GM21619 (cell line): ENCODE data around the gene NUP42.
"Not testable (repeated sequence)": the region's sequence is repeated elsewhere in the genome, so short reads cannot be mapped to it uniquely, and the experiment has no call there.

Experiments used
- ATAC-seq: cut with Tn5 transposase; IDR thresholded peaks from one replicate; pipeline ENCODE4 v1.9.1; 2021; ENCODE audit not compliant: unreplicated experiment

Gene NUP42, protein sequence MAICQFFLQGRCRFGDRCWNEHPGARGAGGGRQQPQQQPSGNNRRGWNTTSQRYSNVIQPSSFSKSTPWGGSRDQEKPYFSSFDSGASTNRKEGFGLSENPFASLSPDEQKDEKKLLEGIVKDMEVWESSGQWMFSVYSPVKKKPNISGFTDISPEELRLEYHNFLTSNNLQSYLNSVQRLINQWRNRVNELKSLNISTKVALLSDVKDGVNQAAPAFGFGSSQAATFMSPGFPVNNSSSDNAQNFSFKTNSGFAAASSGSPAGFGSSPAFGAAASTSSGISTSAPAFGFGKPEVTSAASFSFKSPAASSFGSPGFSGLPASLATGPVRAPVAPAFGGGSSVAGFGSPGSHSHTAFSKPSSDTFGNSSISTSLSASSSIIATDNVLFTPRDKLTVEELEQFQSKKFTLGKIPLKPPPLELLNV

DNA sequence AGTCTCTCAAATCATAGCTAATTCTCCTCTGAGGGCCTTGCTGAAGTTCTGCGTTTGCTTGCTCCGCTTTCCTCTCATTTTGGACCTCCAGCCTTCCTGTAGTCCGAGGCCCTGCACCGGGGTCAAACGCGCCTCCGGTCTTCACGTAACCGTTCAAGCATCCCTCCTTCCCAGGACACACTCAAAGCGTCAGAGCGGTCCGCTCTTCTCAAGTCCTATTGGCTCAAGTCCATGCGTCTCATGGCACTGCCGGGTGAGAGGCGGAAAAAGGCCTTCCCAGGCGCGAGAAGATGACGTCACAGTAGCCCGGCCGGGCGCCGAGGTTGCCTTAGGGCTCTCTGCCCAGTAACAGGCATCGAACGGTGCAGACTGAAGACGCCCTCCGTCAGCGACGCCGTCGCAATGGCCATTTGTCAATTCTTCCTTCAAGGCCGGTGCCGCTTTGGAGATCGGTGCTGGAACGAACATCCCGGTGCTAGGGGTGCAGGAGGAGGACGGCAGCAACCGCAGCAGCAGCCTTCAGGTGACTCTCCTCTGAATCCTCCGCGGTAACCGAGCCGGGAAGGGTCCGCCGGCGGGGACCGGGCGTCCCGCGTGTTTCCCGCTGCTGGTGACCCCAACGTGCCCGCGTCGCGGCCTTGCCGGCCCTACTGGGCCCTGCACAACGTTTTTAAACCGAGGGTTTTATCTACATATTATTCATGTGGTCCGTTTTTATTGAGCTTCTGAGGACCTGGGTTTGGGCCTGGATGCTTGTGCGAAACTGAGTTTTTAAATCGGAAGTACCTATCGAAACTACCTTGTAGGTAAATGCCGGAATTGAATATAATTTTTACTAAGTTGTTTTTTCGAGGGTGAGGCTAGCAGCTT lies at the start of gene NUP42:
Gene NUP42 (plus strand): TSS at position 365 of the 870 bp plus-strand sequence. CDS start 38 bp downstream, at position 403.
- peak; percentile 97 for ATAC-seq

DNA sequence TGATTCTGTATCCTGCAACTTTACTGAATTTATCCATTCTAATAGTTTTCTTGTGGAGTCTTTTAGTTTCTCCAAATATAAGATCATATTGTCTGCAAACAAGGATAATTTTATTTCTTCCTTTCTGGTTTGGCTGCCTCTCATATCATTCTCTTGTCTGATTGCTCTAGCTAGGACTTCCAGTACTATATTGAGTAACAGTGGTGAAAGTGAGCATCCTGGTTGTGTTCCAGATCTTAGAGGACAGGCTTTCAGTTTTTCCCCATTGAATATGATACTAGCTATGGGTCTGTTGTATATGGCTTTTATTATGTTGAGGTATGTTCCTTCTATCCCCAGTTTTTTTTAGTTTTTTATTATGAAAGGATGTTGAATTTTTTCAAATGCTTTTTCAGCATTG lies 48.1 kb upstream of the NUP42 start:
- ATAC-seq = no peak

DNA sequence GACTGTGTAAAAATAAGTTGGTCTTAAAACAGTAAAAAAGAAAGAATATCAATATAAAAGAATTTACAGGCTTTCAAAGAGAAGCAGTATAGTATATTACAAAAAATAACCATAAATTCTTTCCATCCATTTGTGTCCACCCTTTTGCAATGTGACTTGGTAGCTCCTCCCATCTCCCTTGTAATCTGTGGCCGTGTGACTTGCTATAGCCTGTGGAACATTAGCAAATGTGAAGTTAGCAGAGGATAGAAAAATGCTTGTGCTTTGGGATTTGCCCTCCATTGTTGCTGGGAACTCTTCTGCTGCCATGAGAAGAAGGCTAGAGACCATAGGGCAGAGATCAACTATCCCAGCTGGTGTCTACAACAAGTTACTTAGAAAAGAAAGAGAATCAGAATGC lies 46.1 kb upstream of the NUP42 start:
- no peak for ATAC-seq

DNA sequence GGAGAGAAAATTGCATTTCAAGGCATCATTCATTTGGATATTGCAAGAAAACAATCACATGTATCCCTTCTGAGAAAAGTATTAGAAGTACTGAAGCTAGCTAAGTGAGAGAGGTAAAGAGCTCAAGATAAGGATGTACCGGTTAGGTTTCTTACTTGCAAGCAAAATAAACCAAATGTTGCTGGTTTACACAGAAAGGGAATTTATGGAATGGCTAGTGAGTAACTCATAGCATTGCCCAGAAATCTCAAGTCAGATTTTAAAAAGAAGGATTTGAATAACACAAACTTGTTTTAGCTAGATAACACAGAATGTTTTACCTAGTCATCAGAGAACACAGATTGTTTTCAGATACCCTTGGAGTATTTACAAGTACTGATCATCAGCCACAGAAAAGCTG lies 45.6 kb upstream of the NUP42 start:
- no peak for ATAC-seq

DNA sequence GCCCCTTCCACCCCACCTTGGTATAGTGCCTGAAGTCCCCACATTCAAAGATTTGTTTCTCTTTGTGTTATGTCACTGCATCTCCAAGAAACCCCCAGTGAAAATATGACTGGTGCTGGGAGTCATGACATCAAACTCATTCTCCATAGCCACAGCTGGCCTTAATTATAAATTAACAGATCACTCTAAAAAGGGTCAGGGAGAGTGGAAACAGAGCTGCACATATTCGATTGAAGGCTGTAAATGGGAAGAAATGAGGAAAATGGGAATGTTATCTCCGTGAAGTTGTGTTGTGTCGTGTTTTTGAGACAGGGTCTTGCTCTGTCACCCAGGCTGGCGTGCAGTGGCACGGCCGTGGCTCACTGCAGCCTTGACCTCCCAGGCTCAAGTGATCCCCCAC lies 24.2 kb upstream of the NUP42 start:
- ATAC-seq = no peak

DNA sequence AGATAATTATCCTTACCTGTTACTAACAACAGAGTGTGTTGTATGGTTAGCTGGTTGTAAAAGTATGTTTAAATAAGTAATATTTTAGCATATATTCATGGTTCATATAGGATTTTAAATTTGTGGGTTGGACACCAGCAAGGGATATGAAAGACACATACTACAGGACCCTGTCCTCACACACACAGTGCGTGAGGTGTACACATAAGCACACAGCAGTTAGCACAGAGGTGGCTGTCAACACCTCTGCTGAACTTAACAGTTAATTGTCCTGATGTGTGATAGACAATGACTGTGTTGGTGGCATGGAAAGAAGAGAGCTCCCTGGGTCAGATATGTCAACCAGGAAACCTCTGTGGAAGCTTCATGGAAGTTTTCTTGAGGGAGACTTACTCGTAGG lies 23.3 kb upstream of the NUP42 start:
- ATAC-seq = no peak

DNA sequence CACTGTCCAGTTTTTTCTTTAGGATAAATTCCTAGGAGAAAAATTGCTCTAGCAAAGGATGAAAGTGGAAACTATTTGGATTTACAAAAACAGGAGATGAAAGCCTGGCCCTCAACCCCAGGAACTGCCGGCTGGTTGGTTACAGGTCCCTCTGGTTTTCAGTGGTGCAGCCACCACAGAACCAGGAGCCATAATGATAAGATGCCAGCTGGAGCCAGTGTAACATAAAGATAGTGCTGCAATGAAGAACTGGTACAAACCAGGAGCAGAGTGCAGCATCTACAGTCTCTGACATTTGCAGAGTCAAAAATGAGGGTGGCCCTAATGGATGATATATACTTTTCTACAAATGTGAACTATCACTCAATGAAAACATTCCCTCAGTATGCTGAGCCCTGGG lies 20.4 kb upstream of the NUP42 start:
- no peak for ATAC-seq

DNA sequence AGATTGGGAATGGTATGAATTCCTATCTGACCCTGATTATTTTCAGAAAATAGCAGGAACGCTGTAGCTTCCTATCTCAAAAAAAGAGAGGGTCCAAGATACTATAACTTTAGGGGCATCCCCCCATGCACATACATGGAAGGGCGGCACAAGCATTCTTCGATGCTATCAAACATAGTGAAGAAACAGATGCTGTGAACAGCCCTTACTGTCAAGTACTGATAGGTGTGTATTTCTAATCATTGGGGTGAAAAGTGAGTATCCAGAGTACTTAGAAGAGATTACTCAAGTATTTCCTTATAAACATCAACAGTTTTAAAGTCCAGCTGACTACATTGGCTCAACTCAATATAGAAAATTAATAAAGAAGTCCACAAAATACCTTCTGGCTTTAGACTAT lies 17.0 kb upstream of the NUP42 start:
- no peak for ATAC-seq

DNA sequence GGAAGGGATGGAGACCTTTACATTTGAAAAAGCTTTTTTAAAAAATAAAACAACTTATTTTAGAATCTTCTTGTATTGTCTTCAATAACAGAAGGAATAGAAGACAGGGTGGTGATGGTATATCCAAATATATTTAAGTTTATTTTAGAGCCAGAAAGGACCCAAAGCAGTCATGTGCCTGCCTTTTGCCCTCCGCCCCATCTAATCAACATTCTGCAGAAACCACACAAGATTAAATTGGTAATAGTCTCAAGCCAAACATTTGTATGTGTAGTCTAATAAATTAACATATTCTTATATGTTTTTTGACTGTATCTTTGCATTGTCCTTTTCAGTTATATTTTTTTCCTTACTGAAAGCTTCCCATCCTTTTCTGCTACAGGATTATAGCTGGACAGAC lies 16.5 kb upstream of the NUP42 start:
- ATAC-seq = no peak

DNA sequence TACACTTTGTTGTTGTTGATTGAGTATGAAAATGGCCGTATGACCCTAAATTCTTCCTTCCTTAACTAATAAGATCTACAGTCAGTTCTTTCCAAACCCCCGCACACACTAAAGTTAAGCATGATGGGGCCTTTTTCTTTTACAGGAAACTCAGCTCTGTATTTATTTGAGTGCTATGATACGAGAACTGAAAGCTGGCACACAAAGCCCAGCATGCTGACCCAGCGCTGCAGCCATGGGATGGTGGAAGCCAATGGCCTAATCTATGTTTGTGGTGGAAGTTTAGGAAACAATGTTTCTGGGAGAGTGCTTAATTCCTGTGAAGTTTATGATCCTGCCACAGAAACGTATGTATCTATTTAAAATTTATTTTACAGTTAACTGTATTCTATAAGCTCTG lies 14.2 kb upstream of the NUP42 start:
- no peak for ATAC-seq

DNA sequence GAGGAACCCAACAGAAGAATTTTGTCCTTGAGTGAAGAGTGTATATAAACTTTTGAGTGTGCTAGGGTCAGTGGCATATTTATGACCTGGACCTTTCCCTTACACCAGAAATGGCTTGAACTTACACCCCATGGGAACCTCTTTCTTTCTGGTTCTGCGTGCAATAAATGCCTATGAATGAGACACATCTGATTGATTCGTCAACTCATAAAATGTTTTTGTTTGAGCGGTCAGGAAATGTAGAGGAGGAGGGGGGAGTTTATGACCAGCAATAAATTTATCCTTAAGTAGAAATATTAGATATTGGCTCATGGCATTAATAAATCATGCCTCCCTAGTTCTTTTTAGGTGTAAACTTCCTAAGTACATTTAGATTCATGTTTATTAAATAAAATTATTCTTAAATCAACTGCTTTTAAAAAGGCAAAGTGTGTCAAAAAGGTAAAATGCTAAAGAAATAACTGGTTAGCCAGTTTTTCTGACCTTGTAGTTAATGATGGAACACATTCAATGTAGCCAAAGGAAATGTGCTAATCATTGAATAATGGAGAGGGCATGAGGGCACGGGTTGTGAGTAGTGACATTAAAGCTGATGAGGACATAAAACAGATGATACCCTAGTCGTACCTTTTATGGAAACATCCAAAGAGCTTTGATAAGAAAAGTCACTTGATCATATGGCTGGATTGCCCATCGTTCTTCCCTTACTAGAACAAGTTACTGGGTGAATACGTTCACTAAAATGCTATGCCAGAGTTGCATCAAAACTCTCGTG lies 13.6 kb upstream of the NUP42 start:
- ATAC-seq = no peak

DNA sequence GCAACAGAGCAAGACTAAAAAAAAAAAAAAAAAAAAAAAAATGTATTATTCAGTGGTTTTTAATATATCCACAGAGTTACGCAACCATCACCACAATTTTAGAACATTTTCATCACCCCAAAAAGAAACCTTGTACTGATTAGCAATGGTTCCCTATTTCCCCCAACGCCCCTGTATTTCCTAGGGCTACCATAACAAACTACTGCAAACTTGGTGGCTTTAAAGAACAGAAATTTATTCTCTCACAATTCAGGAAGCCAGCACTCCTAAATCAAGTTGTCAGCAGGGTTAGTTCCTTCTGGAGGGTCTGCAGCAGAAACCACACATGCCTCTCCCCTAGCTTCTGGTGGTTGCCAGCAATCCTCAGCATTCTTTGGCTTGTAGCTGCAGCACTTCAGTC lies 5.9 kb upstream of the NUP42 start:
- ATAC-seq = no peak

DNA sequence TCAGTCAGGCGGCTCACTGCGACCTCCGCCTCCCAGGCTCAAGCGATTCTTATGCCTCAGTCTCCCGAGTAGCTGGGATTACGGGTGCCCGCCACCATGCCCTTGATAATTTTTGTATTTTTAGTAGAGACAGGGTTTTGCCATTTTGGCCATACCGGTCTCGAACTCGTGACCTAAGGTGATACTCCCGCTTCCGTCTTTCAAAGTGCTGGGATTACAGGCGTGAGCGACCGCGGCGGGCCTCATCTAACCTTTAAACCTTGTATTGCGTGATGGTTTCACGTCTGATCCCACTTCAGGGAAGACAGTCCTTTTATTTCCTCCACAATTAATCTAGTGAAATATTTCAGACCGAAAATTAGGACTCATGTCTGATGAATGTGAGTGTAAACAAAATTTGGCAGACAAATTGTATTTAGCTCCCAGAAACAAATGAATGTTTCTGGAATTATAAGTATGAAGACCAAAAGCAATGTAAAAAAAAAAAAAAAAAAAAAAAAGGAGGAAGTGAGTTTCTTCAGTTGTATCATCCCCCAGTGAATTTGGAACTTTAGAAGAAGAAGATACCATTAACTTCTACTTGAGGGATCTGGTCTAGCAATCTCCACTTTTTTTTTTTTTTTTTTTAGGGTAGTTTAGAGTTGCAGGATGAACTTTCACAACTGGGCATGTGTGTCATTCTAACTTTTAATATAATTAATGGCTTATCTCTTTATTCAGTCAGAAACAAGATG lies 1.6 kb downstream of the NUP42 start:
- ATAC-seq = no peak

DNA sequence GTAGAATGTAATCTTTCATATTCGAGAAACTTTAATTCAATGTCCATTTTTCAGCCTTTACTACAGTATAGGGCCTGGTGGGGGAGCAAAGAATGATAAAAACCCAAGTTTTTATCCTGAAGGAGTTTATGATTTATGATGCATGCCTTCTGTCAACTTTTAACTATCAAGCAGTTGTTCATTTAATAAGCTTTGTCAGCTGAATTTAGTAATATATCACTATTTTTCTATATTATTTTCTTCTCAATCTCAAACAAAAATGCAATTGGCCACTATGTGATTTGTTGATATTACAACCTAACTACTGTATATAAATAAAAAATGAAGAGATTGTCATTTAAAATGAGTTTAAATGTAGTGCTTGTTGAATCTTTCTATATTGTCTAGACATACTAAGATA lies 2.4 kb downstream of the NUP42 start:
- ATAC-seq = no peak

DNA sequence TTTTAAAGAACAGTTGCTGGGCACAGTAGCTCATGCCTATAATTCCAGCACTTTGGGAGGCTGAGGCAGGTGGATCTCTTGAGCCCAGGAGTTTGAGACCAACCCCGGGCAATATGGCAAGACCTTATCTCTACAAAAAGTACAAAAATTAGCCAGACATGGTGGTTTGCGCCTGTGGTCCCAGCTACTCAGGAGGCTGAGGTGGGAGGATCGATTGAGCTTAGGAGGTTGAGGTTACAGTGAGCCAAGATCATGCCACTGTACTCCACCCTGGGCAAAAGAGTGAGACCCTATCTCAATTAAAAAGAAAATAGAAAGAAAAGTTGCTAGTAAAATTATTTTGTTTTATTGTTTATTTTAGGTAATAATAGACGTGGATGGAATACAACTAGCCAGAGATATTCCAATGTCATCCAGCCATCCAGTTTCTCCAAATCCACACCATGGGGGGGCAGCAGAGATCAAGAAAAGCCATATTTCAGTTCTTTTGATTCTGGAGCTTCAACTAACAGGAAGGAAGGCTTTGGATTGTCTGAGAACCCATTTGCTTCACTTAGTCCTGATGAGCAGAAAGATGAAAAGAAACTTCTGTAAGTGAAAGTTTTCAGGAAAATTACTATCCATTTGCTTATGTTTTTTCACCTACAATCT lies 3.0 kb downstream of the NUP42 start:
- no peak for ATAC-seq

DNA sequence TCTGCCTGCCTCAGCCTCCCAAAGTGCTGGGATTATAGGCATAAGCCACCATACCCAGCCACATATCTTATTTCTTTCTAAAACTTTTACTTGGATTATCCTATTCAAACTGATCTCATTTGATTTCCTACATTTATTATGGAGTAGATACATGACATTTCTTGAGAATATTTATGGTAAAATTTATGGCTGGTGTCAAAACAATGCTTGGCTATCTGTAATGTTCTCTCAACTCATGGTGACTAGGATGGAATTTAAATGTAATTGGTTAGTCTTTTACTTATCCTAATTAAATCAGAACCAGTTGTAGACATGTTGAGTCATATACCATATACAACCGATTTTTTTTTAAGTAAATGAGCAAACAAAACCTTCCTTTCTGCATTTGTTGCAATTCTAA lies 4.1 kb downstream of the NUP42 start:
- ATAC-seq = no peak

DNA sequence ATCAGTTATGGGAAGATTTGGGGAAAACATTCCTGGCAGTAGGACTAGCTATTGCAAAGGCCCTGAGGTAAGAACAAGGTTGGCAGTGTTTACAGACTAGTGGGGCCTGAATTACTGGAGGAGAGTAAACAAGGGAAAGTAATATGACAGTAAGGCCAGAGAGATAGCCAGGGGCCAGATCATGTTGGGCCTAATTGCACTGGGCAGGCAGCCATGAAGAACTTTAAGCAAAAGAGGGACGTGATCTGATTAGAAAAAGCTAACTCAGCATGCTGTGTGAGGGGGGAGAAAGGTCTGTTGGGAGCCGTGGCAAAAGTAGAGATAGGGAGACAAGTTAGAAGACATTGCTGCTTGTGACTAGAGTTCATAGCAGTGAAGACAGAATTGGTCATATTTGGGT lies 9.2 kb downstream of the NUP42 start:
- ATAC-seq = no peak

DNA sequence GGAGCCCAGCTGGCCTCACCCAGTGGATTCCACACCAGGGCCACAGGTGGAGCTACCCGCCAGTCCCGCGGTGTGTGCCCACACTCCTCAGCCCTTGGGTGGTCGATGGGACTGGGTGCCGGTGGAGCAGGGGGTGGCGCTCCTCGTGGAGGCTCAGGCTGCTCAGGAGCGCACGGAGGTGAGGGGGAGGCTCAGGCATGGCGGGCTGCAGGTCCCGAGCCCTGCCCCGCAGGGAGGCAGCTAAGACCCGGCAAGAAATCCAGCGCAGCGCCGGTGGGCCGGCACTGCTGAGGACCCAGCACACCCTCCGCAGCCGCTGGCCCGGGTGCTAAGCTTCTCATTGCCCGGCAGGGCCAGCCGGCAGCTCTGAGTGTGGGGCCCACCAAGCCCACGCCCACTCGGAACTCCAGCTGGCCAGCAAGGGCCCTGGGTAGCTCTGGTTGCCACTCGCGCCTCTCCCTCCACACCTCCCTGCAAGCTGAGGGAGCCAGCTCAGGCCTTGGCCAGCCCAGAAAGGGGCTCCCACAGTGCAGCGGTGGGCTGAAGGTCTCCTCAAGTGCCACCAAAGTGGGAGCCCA lies 11.9 kb downstream of the NUP42 start:
- not testable (repeated sequence) for ATAC-seq

DNA sequence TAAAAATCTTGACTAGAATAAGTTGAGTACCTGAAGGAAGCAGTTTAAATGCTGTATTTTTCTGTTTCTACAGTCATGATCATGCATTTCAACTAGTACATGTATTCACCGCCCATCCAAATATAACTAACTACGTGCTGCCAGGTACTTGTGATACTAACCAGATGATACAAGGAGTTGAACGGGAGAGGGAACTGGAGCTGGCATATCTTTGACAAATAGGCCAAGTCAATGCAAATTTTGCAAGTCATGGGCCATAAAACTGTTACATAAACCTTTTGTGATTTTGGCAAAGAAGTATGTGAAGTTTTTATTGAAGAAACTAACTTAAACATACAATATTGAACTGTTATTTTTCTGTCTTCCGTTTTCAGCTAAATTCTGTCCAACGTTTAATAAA lies 14.5 kb downstream of the NUP42 start:
- ATAC-seq = no peak

DNA sequence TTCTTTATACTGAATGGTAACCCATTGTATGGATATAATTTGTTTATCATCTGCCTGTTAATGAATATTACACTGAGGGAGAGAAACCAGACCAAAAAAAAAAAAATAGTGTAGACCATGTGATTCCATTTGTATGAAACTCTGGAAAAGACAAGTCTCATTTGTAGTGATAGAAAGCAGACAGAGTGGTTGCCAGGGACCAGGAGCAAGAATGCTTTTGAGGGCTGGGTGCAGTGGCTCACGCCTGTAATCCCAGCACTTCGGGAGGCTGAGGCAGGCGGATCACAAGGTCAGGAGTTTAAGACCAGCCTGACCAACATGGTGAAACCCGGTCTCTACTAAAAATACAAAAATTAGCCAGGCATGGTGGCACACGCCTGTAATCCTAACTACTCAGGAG lies 15.9 kb downstream of the NUP42 start:
- ATAC-seq = not testable (repeated sequence)
